Measurements from ENCODE around the gene CA5A. TPM values are rescaled to one million over a fixed set of nuclear protein-coding genes. Genes with fewer than 3 reads are reported as not detected.
"Not testable (repeated sequence)": the region's sequence is repeated elsewhere in the genome, so short reads cannot be mapped to it uniquely, and the experiment has no call there.

CA5A gene
- total RNA-seq, 1 donor from 2014 or later: not detected

DNA sequence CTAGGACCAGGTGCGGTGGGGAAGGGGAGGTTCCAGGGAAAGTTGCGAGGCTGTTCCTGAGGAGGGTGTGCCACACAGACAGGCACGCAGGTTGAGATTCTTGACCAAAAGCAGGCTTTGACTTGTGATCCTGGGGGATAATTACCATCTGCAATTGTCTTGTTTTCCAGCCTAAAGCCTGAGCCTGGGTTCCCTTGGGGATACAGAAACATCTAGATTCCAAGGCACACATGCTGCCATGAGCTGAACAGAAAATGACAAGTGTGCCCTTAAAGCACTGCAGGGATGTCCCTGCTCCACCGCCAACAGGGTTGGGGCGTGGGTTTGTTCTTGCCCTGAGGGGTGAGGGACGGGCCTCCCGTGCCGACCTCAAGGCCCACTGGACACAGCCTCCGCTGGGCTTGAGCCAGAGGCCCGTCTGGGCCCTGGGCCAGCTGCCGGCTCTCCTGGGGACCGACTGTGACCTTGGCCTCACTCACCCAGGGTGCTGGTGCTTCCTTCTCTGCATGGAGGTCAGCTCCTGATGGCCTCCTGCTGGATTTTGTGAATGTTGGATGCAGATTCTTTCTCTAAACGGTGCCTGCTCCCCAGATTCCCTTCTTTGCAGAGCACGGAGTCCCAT is 14.0 kb downstream of the CA5A start:
- no peak for DNase-seq

DNA sequence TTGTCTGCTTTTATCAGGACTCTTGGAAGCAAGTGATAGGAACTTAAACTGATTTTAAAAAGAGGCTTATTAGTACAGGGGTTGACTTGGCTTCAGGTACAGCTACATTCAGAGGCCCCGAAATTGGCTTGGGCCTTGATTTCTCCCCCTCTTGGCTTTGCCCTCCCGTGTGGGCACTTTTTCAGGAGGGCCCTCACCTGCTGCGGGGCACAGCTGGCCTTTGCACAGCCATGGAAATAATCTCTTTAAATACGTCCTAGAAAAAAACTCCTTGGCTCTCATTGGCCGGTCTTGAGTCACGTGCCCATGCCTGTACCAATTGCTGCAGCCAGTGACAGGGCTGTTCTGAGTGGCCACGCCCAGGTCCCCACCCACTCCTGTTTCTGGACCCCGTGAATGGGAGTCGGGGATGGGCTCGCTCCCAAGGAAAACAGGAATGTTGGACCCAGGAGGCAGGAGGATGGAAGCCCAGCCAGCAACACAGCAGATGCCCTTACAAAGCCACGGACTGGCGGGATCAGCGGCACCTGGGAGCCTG is 15.0 kb downstream of the CA5A start:
- DNase-seq: no peak

DNA sequence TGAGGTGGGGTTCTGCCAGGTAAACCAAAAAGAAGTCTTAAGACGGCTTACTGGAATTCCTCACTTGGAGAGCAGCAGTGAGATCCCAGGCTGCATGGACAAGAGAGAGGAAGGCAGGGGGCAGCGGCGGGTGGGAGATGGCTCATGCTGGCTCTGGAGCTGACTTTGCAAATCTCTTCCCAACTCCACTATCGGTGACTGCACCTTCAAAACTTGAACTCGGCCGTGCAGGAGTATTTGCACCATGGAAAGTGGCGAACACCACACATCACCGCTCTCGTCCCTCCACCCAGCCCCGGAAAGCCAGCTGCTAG is 16.7 kb downstream of the CA5A start:
- no peak for DNase-seq

DNA sequence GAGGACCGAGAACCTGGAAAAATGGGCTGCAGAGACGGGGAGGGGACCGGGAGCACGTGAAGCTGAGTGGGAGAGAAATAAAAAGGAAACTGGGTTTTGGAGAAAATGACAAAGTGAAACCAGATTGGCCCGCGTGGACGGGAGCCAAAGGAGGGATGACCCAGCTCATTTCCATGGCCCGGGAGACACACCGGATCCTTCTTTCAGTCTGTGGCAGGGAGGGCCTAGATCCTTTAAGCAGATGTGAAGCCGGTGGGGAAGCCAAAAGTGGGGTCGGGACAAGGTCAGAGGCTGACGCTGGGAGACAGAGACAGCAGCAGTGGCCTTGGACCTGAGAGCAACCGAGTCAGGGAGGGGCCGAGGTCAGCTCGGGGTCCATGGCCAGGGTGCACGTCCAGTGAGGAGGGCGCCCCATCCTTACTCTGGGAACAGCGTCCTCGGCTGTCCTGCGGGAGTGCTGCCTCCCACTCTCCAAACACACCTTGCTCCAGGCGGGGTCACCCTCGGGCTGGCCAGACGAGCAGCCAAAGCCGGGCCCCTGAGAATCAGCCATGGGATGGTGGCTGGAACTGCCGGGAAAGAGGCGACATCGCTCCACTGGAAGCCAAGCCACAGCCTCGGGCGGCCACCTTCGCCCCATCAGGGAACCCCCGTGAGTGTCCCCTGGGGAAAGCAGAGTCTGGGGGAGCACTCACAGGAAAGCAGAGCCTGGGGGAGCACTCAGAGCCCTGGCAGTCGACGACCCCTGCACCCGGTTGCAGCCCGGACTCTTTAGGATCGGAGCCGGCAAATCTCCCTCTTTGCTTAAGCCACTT is 17.3 kb downstream of the CA5A start:
- no peak for DNase-seq

DNA sequence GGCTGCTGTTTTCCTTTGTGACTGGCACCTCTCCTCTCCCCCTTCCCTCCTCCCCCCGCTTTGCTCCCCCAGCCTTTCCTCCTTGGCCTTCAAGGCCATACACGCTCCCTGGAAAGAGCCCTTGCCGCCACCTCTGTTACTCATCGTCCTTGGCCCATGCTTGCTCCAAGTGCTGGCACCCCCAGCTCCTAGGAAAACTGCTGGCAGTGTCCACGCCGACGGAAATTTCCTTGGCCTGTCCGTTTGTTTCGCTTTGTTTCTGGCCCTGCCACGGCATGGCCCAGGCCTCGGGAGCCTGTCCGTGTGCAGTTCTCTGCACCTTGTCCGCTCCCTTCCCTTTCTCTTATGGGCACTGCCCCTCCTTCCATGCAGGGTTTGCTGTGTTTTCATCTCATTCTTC is 18.0 kb downstream of the CA5A start:
- no peak for DNase-seq

DNA sequence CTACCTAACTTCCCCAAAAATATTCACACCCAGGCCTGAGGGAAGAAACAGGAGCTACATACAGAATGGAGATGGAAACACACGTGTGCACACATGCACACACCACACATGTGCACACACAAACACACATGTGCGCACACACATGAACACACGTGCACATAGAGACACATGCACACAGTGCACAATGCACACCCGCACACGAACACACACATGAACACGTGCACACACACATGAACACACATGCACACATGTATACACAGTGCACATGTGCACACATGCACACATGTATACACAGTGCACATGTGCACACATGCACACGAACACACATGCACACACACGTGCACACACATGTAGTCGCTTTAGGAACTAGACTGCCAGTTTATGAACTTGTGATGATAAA is 18.8 kb downstream of the CA5A start:
- DNase-seq: no peak

DNA sequence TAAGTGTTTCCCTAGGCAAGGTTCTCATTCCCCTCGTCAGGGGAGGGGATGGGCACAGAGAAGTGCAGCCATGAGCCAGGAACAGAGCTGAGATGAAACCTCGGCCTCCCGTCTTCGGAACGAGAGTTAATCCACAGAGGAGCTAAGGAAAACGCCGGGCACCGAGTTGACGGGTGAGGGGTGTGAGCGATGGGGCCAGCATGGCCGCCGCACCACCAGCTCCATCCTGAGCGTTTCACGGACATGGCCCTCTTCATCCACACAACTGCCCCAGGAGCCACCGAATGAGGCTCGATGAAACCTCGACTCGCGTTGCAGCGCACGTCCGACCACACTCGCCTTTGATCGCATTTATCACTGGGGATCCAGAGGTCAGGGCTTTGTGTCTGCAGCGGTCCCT is 21.5 kb downstream of the CA5A start:
- no peak for DNase-seq

DNA sequence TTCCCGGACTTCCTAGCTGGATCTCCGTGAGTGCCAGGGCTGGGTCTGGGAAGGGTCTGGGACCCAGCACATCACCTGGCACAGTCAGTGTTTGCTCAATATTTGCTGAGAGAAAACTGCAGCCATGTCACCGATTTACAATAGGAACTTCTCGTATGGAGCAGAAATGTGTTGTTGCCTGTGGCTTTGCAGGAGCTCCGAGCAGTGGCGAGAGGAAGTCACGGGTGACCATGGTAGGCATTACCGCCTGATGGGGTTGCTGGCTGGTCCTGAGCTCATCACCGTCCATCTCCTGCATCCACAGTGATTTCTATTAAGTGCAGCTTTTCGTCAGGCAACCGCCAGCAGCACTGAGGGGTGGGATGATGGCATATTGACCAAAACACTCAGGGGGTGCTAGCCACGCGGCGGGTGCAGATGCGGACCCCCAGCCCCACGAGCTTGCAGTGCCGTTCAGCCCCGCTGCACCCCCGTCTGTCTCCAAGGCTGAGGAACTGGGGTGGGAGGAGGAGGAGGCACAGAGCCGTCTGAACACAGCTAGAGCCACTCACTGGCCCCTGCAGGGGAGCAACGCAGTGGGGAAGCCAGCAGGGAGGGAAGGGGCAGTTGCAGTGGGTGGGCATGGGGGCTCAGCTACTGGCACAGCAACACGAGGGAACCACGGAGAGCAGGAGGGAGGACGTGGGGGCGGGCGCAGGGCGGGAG is 22.2 kb downstream of the CA5A start:
- DNase-seq: not testable (repeated sequence)

DNA sequence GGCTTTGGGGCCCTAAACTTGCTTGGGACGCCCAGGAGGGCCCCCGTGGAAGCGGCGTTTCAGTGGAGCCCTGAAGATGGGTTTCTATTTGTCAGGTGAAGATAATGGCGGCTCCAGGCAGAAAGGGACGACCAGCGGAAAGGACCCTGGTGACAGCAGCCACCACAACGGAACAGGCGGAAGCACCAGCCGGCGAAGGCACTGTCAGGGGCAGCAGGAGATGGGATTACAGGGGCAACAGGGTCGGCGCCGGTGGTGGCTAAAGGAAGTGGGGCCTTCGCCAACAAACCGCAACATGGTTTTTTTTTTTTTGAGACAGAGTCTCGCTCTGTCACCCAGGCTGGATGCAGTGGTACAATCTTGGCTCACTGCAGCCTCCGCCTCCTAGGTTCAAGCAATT is 23.6 kb downstream of the CA5A start:
- not testable (repeated sequence) for DNase-seq

DNA sequence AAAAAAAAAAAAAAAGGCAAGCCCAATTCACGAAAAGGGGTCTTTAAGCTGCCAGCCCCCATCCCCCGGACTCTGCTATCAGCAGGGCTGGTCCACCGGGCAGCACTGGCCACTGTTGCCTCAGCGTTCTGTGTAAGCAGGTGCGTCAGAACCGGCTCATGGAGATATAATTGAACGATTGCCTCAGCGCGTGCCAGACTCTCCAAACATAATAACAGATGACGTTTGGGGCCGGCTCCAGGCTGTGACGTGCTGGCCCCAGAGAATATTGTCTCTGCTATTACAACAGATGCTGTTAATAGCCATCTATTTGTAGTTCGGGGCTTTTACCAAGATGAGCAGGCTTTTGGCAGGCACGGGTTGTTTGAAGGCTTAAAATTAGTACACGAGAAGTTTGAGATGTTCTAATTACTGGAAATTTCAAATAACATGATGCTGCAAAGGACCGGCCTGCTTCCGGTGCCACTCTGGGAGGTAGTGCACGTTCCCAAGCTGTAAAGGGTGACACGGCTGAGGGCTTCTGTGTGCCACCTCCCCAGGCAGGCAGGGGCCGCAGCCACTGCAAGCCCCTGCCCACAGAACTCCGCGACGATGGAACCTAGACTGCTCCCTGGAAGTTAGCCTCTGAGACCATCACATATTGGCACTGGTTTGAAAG is 25.1 kb downstream of the CA5A start:
- DNase-seq: not testable (repeated sequence)

DNA sequence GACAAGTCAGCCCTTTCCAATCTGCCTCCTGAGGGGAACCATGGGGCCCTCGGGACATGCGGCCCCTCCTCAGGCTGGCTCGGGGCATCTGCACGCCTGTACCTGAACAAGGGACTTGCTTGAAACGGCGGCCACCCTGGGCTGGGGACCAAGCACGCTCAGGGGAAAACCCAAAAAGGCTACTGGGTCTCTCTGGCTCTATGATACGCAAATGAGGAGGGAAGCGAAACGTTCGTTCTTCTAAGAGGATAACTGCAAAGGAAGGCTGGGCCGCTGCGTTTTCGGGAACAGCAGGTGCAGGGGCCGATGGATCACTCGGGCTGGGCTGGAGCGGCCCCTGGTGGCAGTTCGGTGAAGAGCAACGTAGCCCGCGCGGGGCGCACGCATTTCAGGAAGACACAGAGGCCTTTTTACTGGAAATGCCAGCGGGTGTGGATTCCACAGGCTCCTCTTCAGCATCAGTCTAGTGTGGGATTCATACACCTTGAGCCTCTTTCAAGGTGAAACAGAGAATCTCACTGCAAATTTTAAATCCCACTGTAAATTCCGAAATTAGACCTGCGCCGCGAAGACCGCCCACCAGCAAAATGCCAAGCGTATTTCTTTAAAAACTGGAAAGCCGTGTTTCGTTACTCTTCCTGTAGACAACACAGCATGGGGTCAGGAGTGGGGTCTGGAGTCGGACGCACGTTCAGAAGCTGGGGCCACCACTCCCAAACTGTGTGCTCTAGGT is 27.0 kb downstream of the CA5A start:
- DNase-seq: peak; percentile 68

DNA sequence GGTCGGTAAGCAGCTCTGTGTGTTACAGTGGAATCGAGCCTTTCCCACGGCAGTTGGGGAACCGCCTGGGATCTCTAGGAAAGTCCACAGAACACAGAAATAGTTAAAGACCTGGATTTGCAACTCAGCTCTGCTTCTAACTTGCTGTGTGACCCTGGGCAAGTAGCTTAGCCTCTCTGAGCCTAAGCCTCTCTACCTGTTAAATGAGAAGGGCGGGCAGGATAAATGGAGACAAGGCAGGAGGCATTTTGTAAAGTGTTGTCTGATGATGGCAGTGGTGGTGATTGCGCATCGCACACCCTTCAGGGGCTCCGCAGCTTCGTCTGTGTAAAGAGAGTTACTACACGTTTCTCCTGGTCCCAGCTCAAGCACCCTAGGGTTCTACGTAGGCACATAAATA is 28.2 kb downstream of the CA5A start:
- not testable (repeated sequence) for DNase-seq

DNA sequence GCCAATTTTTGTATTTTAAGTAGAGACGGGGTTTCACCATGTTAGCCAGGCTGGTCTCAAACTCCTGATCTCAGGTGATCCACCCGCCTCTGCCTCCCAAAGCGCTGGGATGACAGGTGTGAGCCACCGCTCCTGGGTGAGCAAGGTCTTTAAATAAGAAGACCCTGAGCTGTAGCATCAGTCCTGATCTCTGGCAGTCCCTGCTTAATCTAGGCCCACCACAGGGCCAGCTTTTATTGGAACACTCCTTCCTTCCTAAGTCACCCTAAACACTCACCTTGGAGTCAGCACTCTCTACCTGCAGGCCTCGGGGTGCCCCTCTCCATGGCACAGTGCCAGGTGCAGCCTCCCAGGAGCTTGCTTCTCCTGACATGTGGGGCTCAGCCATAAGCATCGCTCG is 30.8 kb downstream of the CA5A start:
- DNase-seq: not testable (repeated sequence)

DNA sequence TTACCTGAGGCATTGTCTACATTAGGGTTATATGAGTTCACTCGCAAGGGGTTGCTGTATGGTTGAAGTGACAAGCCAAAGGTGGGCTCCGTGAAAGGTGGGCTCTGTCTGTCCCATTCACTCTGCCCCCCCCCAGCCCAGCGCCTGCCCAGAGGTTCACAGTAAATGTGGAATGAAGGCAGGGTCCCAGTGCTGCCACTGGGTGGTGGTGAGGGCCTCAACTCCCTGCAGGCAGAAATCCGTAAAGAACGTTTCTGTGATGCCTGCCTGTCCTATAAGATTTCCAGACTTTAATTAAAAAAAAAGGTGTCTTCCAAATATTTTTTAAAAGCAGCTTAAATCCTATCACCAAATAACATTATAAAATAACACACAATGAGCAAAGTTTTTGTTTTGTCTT is 31.4 kb downstream of the CA5A start:
- not testable (repeated sequence) for DNase-seq

DNA sequence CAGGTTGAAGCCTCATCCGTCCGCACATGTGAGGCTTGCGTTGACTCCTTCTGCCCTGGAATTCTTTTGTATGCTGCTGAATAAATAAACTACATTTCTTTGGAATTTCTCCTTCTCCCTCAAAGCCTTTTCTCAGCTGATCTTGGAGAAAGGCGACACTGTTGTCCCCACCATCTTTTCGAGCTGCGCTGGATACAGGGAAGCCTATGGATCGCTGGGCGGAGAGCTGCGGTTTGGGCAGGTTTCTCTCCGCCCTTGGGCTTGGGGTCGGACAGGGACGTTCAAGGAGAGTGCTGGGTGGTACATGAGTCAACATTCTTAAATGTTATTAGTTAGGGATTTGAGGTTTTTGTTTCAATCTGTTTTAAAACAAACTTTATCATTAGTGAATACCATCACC is 35.8 kb downstream of the CA5A start:
- DNase-seq: not testable (repeated sequence)

DNA sequence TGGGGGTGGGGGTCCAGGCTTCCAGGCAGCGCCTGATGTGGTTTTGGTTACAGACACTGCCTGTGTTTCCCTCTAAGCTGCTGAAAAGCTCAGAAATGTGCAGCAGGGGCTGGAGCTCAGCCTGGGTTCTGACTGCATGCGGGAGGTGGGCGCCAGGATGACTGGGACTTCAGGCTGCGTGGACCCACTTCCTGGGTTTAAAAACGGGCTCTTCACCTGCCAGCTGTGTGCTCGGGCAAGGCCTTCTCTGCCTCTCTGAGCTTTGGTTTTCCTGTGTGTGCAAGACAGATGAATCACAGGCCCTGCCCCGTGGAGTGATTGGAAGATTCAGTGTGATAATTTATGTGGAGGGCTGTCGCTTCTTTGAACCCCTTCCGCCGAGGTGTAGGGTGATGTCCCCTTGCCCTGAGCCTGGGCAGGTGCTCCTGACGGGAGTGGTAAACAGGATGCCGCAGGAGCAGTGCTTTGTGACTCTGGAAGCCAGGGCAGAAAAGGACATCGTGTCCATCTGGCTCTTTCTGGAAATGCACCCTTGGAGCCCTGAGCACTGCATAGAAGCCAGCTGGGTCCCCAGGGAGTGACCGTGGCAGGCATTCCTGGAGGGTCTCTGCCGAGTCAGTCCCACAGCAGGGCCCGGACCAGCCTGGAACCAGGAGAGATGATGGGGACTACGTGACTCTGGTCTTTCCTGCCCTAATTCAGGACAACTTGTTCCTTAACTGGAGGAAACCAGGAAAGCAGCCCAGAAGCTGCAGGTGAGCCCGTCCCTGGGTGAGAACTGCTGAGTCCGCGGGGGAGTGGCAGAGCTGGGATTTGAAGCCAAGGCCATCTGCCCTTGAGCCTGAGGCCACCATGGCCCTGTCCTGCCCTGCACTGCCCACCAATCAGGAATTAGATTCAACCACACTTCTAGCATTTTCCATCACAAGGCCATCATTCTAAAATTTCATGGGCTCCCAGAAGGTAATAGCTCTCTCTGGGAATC is 38.5 kb downstream of the CA5A start:
- no peak for DNase-seq

DNA sequence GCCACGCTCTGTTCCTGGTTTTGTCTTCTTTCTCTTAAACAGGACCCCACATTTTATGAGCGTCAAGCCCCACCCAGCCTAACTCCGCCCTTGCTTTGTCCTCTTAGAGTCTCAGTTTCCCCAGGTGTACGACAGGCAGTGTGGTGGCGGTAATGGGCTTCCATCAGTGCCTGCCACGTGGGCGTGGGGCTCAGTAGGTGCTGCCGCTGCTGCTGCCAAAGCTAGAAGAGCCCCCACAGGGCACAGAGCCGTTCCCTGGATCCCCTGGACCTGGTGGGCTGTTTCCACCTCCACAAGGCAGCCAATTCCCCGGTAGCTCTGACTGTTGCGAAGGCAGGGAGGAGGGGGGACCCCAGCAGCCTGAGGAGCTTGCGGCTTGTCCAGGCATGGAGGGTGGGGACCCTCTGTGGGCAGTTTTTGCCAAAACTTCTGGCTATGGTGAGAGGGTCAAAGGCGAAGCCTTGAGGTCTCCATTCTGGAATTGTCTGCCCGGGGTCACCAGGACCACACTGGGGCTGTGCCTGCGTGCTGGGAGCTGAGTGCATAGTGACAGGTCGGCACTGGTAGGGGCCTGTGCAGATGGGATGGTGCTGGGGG is 39.3 kb downstream of the CA5A start:
- not testable (repeated sequence) for DNase-seq

DNA sequence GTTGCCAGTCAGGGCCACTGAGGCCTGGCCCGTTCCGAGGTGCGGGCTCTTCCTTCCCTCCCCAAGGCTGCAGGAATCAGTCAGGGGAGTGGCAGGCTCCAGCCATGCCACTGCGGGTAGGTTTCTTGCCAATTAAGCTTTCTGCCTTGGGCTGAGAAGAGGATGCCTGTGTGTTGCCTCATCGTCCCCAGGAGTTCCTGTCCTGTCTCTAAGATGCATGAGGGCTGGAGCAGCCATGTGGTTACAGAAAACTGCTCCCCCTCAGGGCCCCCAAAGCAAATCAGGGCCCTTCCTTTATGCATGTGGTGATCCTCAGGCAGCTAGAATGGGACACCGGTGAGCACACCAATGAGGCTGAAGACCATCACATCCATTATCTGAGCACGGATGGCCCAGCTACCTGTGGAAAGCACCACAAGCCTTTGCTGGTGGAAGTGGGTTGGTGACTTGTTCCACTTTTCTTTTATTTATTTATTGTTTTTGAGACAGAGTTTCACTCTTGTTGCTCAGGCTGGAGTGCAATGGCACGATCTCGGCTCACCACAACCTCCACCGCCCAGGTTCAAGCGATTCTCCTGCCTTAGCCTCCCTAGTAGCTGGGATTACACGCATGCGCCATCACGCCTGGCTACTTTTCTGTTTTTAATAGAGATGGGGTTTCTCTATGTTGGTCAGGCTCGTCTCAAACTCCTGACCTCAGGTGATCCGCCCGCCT is 40.0 kb downstream of the CA5A start:
- DNase-seq: not testable (repeated sequence)

DNA sequence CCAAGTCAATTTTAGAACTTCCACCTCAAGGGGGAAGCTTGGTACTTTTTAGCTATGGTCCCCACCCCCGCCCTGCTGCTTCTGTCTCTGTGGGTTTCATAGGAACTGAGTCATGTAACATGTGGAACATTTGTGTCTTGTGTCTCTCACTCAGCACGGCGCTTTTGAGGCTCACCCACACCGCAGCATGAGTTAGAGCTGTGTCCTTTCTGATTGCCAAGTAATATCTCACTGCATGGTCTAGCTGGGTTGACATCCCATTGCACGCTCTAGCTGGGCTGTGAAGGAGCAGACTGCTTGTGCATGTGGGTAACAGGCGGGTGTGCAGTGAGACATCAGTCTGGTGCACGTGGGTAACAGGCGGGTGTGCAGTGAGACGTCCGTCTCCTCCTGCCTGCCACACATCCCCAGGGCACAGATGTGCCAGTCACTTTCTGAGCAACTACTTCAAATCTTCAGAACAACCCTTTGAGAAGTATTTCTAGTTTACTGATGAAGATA is 40.6 kb downstream of the CA5A start:
- no peak for DNase-seq

DNA sequence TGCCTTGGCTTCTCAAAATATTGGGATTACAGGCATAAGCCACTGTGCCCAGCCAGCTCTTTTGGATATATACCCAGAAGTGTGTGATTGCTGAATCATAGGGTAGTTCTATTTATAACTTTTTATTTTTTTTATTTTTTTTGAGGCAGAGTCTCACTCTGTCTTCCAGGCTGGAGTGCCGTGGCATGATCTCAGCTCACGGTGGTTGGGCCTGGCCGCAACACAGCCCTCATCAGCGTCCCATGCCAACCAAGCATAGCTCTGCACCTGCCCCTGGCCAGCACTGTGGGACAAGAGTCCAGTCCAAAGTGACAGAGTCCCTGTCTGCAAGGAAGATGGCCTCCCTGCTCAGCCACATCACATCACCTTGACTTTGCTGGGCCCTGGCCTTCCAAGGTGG is 42.3 kb downstream of the CA5A start:
- DNase-seq: not testable (repeated sequence)

Data from dermis blood vessel endothelial cell (primary cell).